SK-N-MC (cell line): ENCODE results near the gene COX7A2.

ENCODE experiments used
- DNase-seq: peaks from one replicate; pipeline ENCODE4 v3.0.0-alpha.2; 2011; ENCODE audit warnings: low read depth, low spot score
- H3K27ac ChIP-seq: fragments of 200-600 bp; sonication (generic); 2 replicates; pipeline ENCODE4 v1.5.1; 2016; ENCODE audit warnings: mixed run types
- H3K36me3 ChIP-seq: fragments of 200-600 bp; sonication (generic); 2 replicates; pipeline ENCODE4 v1.6.1; 2017; ENCODE audit warnings: antibody characterized with exemption, low read length, mixed read lengths; ENCODE audit not compliant: insufficient read depth
- H3K4me3 ChIP-seq: fragments of 200-600 bp; sonication (generic); 2 replicates; pipeline ENCODE4 v1.5.1; 2016
- H3K9ac ChIP-seq: fragments of 200-600 bp; sonication (generic); 2 replicates; pipeline ENCODE4 v1.8.0; 2017; ENCODE audit warnings: mixed run types, mixed read lengths; ENCODE audit not compliant: insufficient read length
- H3K9me3 ChIP-seq: fragments of 200-600 bp; sonication (generic); 2 replicates; pipeline ENCODE4 v1.6.1; 2017; ENCODE audit warnings: low read depth, mild to moderate bottlenecking, antibody characterized with exemption, low read length, moderate library complexity, mixed read lengths
- EZH2 ChIP-seq: fragments of 200-600 bp; sonication (generic); IDR thresholded peaks from one replicate; pipeline ENCODE4 v1.6.1; 2017; ENCODE audit warnings: antibody characterized with exemption
- FOXP2 ChIP-seq: optimal IDR thresholded peaks from 2 replicates; pipeline ENCODE3; 2011; ENCODE audit warnings: mild to moderate bottlenecking, moderate library complexity; ENCODE audit not compliant: insufficient read depth; ENCODE audit errors: extremely low read length, control extremely low read depth
- POLR2AphosphoS5 ChIP-seq: IDR thresholded peaks from 2 replicates; pipeline ENCODE4 v1.6.1; 2012; ENCODE audit warnings: mild to moderate bottlenecking, low read depth, low read length, borderline replicate concordance

Gene COX7A2

GRCh38 chr6:75217193-75217592, 26.4 kb downstream of the COX7A2 start:
- DNase-seq: no peak

GRCh38 chr6:75215291-75215690, 28.3 kb downstream of the COX7A2 start:
- Histone ChIP-seq H3K27ac (no peak overlapping the region), H3K9ac (no peak overlapping the region), H3K4me3 (no peak overlapping the region), H3K36me3 (no peaks in the 10 kb centered on the region), H3K9me3 (no peaks in the 10 kb centered on the region)
- no peak for DNase-seq
- no peak for TF ChIP-seq FOXP2
- TF ChIP-seq EZH2: no peak
- TF ChIP-seq POLR2AphosphoS5: no peak

More at GRCh38 chr6:75217193-75217592, 26.4 kb downstream of the COX7A2 start:
- no peaks in the 10 kb centered on the region for H3K9me3 ChIP-seq
- TF ChIP-seq EZH2 (no peak), FOXP2 (no peak), POLR2AphosphoS5 (no peak)
- H3K4me3 ChIP-seq: no peak overlapping the region
- no peaks in the 10 kb centered on the region for H3K36me3 ChIP-seq
- H3K9ac ChIP-seq: no peak overlapping the region
- no peak overlapping the region for H3K27ac ChIP-seq

GRCh38 chr6:75213732-75214131, 29.9 kb downstream of the COX7A2 start:
- Histone ChIP-seq H3K27ac (no peak overlapping the region), H3K9ac (no peak overlapping the region), H3K36me3 (no peaks in the 10 kb centered on the region), H3K9me3 (no peaks in the 10 kb centered on the region), H3K4me3 (no peak overlapping the region)
- TF ChIP-seq EZH2 (no peak), FOXP2 (no peak), POLR2AphosphoS5 (no peak)
- no peak for DNase-seq

- H3K9me3 ChIP-seq: no peaks in the 10 kb centered on the region
- H3K9ac ChIP-seq: no peak overlapping the region
- H3K27ac ChIP-seq: no peak overlapping the region
- H3K4me3 ChIP-seq: no peak overlapping the region
- DNase-seq: no peak
- TF ChIP-seq FOXP2 (no peak), EZH2 (no peak)
- H3K36me3 ChIP-seq: no peaks in the 10 kb centered on the region
These were observed 30.5 kb downstream of the COX7A2 start for GRCh38 chr6:75213112-75213511.

GRCh38 chr6:75211920-75212590, 31.5 kb downstream of the COX7A2 start:
- H3K27ac ChIP-seq: no peak overlapping the region
- TF ChIP-seq FOXP2 (no peak), EZH2 (no peak), POLR2AphosphoS5 (no peak)
- DNase-seq: peak; percentile 66
- H3K36me3 ChIP-seq: no peaks in the 10 kb centered on the region
- no peak overlapping the region for H3K9ac ChIP-seq
- H3K4me3 ChIP-seq: 0 out of 2 replicates have a peak overlapping the region, but pooled peaks have one; percentile 3
- no peaks in the 10 kb centered on the region for H3K9me3 ChIP-seq

GRCh38 chr6:75210885-75211739, 32.5 kb downstream of the COX7A2 start:
- H3K36me3 ChIP-seq: no peaks in the 10 kb centered on the region
- H3K4me3 ChIP-seq: no peak overlapping the region
- DNase-seq: peak; percentile 64
- TF ChIP-seq FOXP2 (no peak), POLR2AphosphoS5 (no peak), EZH2 (no peak)
- no peaks in the 10 kb centered on the region for H3K9me3 ChIP-seq
- no peak overlapping the region for H3K9ac ChIP-seq
- no peak overlapping the region for H3K27ac ChIP-seq

GRCh38 chr6:75209184-75209723, 34.3 kb downstream of the COX7A2 start:
- no peak overlapping the region for H3K27ac ChIP-seq
- no peak for DNase-seq
- H3K36me3 ChIP-seq: no peaks in the 10 kb centered on the region
- H3K9ac ChIP-seq: no peak overlapping the region
- H3K9me3 ChIP-seq: no peaks in the 10 kb centered on the region
- TF ChIP-seq FOXP2: no peak
- TF ChIP-seq POLR2AphosphoS5: no peak
- no peak for TF ChIP-seq EZH2
- peak overlapping the region; percentile 74 for H3K4me3 ChIP-seq

GRCh38 chr6:75208298-75209183, 35.1 kb downstream of the COX7A2 start:
- H3K4me3 ChIP-seq: peak overlapping the region; percentile 74
- peak; percentile 67 for DNase-seq
- no peak overlapping the region for H3K9ac ChIP-seq
- TF ChIP-seq POLR2AphosphoS5: no peak
- TF ChIP-seq EZH2: no peak
- TF ChIP-seq FOXP2: no peak
- H3K27ac ChIP-seq: no peak overlapping the region
- no peaks in the 10 kb centered on the region for H3K9me3 ChIP-seq
- no peaks in the 10 kb centered on the region for H3K36me3 ChIP-seq
